Lower leg skin (tissue), 4 donors: Measurements from ENCODE around the gene XKR7. TPM values are rescaled to one million over a fixed set of nuclear protein-coding genes. Genes with fewer than 3 reads are reported as not detected.

ENCODE experiments used
- DNase-seq, 2 donors: peaks; one replicate each; pipeline ENCODE4 v3.0.0-alpha.2; 2019; ENCODE audit warnings: low spot score in 2 of 2
- H3K4me3 ChIP-seq: fragments of 200-600 bp; sonication (generic); 2 replicates; pipeline ENCODE4 v1.5.1; 2017; ENCODE audit warnings: mild to moderate bottlenecking, low read depth; ENCODE audit not compliant: poor library complexity, severe bottlenecking
- POLR2A ChIP-seq, 2 donors: fragments of 450-650 bp; IDR thresholded peaks; one replicate each; pipeline ENCODE4 v1.6.1; 2016 to 2017; ENCODE audit warnings: antibody characterized with exemption in 2 of 2, mild to moderate bottlenecking in 1 of 2, moderate library complexity in 1 of 2
- WGBS, 2 donors: methylation state at CpG; one replicate each; pipeline ENCODE4 v1.1.5; 2018; 5-methylcytosine and 5-hydroxymethylcytosine counted together
- intact Hi-C: fragments of 100-400 bp; cut with DNase I; formaldehyde crosslinking; loops from one replicate; pipeline ENCODE4 v1.15.0; 2023; ENCODE audit warnings: low total_unique reads
- total RNA-seq, 4 donors: library from RNA; depleted of rRNA; stranded (reverse); fragments of >200 nt; gene quantifications; one replicate each; pipeline ENCODE4 v1.1.0, GENCODE V29; 2016
- TF ChIP-seq, protein P1 (sequence below), 3 donors: fragments of 450-650 bp; IDR thresholded peaks; one replicate each; pipeline ENCODE4 v1.5.1; 2016; ENCODE audit warnings: antibody characterized with exemption in 3 of 3, mild to moderate bottlenecking in 3 of 3, moderate library complexity in 2 of 3

Gene XKR7
- total RNA-seq, 4 donors from 2014 or later = not detected

DNA sequence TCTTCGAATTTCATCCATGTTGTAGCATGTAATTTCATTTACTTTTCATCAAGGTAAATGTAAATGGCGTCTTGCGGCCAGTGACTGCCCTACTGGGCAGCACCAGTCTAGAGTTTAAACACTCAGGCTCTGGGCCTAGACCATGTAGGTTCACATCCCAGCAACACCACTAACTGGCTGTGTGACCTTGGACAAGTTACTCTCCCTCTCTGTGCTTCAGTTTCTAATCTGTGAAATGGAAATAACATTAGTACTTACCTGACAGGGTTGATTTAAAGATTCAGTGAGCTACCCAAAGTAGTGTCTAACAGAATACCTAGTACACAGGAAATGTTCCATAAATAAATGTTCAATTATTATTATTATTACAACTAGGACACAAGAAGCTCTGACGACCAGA is 45.4 kb upstream of the XKR7 start:
- intact Hi-C loops = no loop called here
- no peak for DNase-seq
- TF ChIP-seq POLR2A (IDR thresholded peaks at IDR 0.05) = no peak
- TF ChIP-seq, protein P1, sequence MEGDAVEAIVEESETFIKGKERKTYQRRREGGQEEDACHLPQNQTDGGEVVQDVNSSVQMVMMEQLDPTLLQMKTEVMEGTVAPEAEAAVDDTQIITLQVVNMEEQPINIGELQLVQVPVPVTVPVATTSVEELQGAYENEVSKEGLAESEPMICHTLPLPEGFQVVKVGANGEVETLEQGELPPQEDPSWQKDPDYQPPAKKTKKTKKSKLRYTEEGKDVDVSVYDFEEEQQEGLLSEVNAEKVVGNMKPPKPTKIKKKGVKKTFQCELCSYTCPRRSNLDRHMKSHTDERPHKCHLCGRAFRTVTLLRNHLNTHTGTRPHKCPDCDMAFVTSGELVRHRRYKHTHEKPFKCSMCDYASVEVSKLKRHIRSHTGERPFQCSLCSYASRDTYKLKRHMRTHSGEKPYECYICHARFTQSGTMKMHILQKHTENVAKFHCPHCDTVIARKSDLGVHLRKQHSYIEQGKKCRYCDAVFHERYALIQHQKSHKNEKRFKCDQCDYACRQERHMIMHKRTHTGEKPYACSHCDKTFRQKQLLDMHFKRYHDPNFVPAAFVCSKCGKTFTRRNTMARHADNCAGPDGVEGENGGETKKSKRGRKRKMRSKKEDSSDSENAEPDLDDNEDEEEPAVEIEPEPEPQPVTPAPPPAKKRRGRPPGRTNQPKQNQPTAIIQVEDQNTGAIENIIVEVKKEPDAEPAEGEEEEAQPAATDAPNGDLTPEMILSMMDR (IDR thresholded peaks at IDR 0.05) = no peak
- WGBS, 2 donors = 87 to 92% methylated on average over 4 of the region's 4 CpGs
- no peak overlapping the region for H3K4me3 ChIP-seq

DNA sequence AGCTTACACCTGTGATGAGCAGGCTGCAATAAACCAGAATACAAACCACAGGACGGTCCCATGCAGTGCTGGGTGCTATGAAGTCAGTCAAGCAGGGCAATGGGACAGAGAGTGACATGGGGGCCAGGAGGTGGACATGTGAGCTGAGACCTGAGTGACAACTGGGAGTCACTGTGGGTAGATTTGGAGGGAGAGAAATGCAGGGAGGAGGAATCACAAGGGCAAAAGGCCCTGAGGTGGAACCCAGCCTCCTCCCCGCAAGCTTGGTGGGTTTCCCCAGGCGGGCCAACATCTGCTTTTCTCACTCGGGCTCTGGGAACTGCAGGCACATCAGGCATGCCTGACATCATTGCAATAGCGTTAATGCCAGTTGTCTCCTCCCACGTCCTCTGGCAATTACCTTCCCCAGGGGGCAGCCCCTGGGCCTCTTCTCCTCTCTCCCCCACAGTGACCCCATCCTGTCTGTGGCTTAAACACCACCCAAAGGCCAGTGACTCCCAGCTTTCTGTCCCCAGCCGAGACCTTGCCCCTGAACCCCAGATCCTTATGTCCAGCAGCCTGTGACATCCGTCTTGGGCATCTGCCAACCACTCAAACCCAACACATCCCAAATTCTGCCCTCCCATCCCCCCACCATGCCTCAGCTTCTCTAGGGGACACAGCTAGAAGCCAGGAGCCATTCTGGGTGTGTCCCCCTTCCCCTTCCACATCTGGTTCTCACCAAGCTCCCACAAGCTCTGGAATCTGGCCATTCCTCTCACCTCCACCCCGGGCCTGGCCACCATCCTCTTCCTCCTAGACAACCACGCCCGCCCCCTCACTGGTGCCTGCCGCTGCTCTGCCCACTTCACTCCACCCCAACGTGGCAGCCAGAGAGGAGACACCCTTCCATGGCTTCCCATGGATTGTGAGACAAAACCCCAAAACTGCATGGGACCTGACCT is 44.3 kb upstream of the XKR7 start:
- WGBS, 2 donors = 34 to 41% methylated on average over 13 of the region's 13 CpGs

DNA sequence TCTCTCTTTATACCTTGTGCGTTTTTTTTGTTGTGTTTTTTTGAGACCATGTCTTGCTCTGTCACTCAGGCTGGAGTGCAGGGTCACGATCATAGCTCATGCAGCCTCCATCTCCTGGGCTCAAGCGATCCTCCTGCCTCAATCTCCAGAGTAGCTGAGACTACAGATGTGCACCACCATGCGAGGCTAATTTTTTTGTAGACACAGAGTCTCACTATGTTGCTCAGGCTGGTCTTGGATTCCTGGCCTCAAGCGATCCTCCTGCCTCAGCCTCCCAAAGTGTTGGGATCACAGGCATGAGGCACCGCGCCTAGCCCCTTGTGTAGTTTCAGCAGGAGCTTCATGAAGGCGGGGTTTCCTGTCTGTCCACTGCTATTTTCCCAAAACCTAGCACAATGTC is 43.4 kb upstream of the XKR7 start:
- TF ChIP-seq POLR2A (IDR thresholded peaks at IDR 0.05) = no peak
- TF ChIP-seq, protein P1 (IDR thresholded peaks at IDR 0.05) = no peak
- H3K4me3 ChIP-seq = no peak overlapping the region
- intact Hi-C loops = no loop called here
- DNase-seq = no peak
- WGBS, 2 donors = 82 to 94% methylated on average over 8 of the region's 8 CpGs

More for the DNA sequence above, 44.3 kb upstream of the XKR7 start:
- TF ChIP-seq, protein P1 (IDR thresholded peaks at IDR 0.05) = no peak
- TF ChIP-seq POLR2A (IDR thresholded peaks at IDR 0.05) = no peak
- intact Hi-C loops = no loop called here
- no peak overlapping the region for H3K4me3 ChIP-seq
- DNase-seq = no peak

DNA sequence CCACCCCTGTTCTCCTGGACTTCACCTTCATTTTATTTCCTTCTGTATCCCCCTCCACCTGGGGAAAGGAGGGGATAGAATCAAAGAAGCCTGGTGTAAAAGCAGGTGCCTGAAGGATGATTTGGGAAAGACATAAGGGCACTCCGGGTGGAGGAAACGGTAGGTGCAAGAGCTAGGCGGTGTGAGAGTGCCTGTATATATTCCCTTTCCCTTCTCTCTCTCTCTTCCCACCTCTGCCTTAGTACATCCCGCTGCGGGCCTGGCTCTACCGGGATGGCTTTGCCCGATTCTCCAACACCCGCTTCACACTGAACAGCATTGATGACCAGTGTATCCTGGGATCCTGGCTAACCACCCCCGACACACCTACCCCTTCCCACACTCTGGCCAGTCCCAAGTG is 42.3 kb upstream of the XKR7 start:
- no peak for TF ChIP-seq POLR2A (IDR thresholded peaks at IDR 0.05)
- TF ChIP-seq, protein P1 (IDR thresholded peaks at IDR 0.05) = no peak
- WGBS, 2 donors = 58 to 60% methylated on average over 9 of the region's 9 CpGs
- intact Hi-C loops = no loop called here
- DNase-seq = no peak
- no peak overlapping the region for H3K4me3 ChIP-seq

DNA sequence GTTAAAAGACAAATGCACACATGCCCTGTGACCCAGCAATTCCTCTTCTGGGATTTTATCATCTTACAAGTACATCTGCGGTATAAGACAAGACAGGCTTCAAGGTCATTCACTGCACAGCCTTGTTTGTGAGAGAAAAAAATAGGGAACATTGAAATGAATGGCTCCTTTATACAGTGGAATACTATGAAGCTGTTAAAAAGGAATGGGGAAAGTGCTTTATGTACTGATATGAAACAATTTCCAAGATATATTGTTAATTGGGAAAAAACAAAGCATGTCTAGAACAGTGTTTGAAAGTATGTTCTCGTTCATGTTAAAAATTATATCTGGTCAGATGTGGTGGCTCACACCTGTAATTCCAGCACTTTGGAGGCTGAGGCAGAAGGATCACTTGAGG is 41.5 kb upstream of the XKR7 start:
- no peak for DNase-seq
- WGBS, 2 donors = 89 to 94% methylated on average over 2 of the region's 2 CpGs
- intact Hi-C loops = no loop called here
- no peak overlapping the region for H3K4me3 ChIP-seq
- TF ChIP-seq, protein P1 (IDR thresholded peaks at IDR 0.05) = no peak
- TF ChIP-seq POLR2A (IDR thresholded peaks at IDR 0.05) = no peak
